ENCODE data around the gene CHRNA4.

- no peak for TF ChIP-seq CTCF (IDR thresholded peaks at IDR 0.05)
- TF ChIP-seq POLR2A (IDR thresholded peaks at IDR 0.05): no peak
Observed at GRCh38 chr20:63356511-63356910, 4.6 kb downstream of the CHRNA4 start.

Data from right lobe of liver (tissue), 4 donors.